HG02642 (cell line): Measurements from ENCODE around the gene ACVR1C.
A peak's percentile ranks its signal among the peaks of the same experiment; 100 is the strongest.

Source experiments
- ATAC-seq: cut with Tn5 transposase; IDR thresholded peaks from one replicate; pipeline ENCODE4 v1.9.1; 2021; ENCODE audit warnings: mild to moderate bottlenecking; ENCODE audit not compliant: unreplicated experiment, poor library complexity

The ACVR1C gene

GRCh38 chr2:157628477-157629415 is at the start of gene ACVR1C:
TSS of gene ACVR1C (minus strand) at chr2:157628864. CDS start at chr2:157628644, 220 bp downstream.
- ATAC-seq: peak; percentile 89

- no peak for ATAC-seq
Measured at GRCh38 chr2:157677941-157678340, 49.3 kb upstream of the ACVR1C start.

GRCh38 chr2:157672129-157672528 is 43.5 kb upstream of the ACVR1C start:
- no peak for ATAC-seq

- ATAC-seq: no peak
Measured at GRCh38 chr2:157662401-157662800, 33.7 kb upstream of the ACVR1C start.

GRCh38 chr2:157661776-157662175 is 33.1 kb upstream of the ACVR1C start:
- ATAC-seq: no peak

- ATAC-seq: no peak
Measured at GRCh38 chr2:157657858-157658257, 29.2 kb upstream of the ACVR1C start.

GRCh38 chr2:157657101-157657500 is 28.4 kb upstream of the ACVR1C start:
- no peak for ATAC-seq

- ATAC-seq: no peak
Measured at GRCh38 chr2:157644776-157645175, 16.1 kb upstream of the ACVR1C start.

GRCh38 chr2:157631861-157632260 is 3.2 kb upstream of the ACVR1C start:
- ATAC-seq: no peak

- ATAC-seq: peak; percentile 17
Measured at GRCh38 chr2:157627594-157628476, 829 bp downstream of the ACVR1C start.

- no peak for ATAC-seq
Measured at GRCh38 chr2:157625296-157625695, 3.4 kb downstream of the ACVR1C start.

- no peak for ATAC-seq
Measured at GRCh38 chr2:157620956-157621355, 7.7 kb downstream of the ACVR1C start.

GRCh38 chr2:157611726-157612125 is 16.9 kb downstream of the ACVR1C start:
- no peak for ATAC-seq

- ATAC-seq: no peak
Measured at GRCh38 chr2:157611110-157611509, 17.6 kb downstream of the ACVR1C start.

GRCh38 chr2:157606534-157606933 is 22.1 kb downstream of the ACVR1C start:
- no peak for ATAC-seq

- ATAC-seq: no peak
Measured at GRCh38 chr2:157603198-157603597, 25.5 kb downstream of the ACVR1C start.

- no peak for ATAC-seq
Measured at GRCh38 chr2:157601807-157602206, 26.9 kb downstream of the ACVR1C start.

GRCh38 chr2:157596992-157597681 is 31.5 kb downstream of the ACVR1C start:
- ATAC-seq: peak; percentile 79

- ATAC-seq: no peak
Measured at GRCh38 chr2:157593411-157593810, 35.3 kb downstream of the ACVR1C start.

- no peak for ATAC-seq
Measured at GRCh38 chr2:157592948-157593347, 35.7 kb downstream of the ACVR1C start.
